ES-I3 (cell line): ENCODE results near the gene PGRMC1.
"Not testable (repeated sequence)": the region's sequence is repeated elsewhere in the genome, so short reads cannot be mapped to it uniquely, and the experiment has no call there.

ENCODE experiments used
- H3K36me3 ChIP-seq: 2 replicates; pipeline ENCODE4 v1.6.1; 2013; ENCODE audit warnings: mild to moderate bottlenecking, low read length, control low read depth, moderate library complexity; ENCODE audit not compliant: insufficient read depth
- H3K4me1 ChIP-seq: 2 replicates; pipeline ENCODE4 v1.6.1; 2013; ENCODE audit warnings: mild to moderate bottlenecking, control low read depth, low read length; ENCODE audit not compliant: insufficient read depth
- H3K9ac ChIP-seq: 2 replicates; pipeline ENCODE4 v1.6.1; 2013; ENCODE audit warnings: low read depth, mild to moderate bottlenecking, low read length, moderate library complexity
- H3K9me3 ChIP-seq: 2 replicates; pipeline ENCODE4 v1.6.1; 2013; ENCODE audit warnings: mild to moderate bottlenecking, low read length, moderate library complexity; ENCODE audit not compliant: control insufficient read depth, insufficient read depth

The PGRMC1 gene

GRCh38 chrX:119235872-119236622 is at the start of gene PGRMC1:
Gene PGRMC1 (plus strand): TSS chrX:119236285. CDS start chrX:119236364, 79 bp downstream.
- peak within 1 kb of the TSS; percentile 84 for H3K9ac ChIP-seq
- peaks cover 7% of the 10 kb centered on the region for H3K4me1 ChIP-seq
- H3K9me3 ChIP-seq: no peaks in the 10 kb centered on the region
- no peaks in the 10 kb centered on the region for H3K36me3 ChIP-seq

GRCh38 chrX:119186763-119187162 is 49.3 kb upstream of the PGRMC1 start:
- Histone ChIP-seq H3K9ac (no peak overlapping the region), H3K4me1 (no peaks in the 10 kb centered on the region), H3K36me3 (no peaks in the 10 kb centered on the region; the same call in 1 of the 2 replicates), H3K9me3 (no peaks in the 10 kb centered on the region)

- no peaks in the 10 kb centered on the region for H3K4me1 ChIP-seq
- no peaks in the 10 kb centered on the region; the same call in 1 of the 2 replicates for H3K36me3 ChIP-seq
- H3K9me3 ChIP-seq: no peaks in the 10 kb centered on the region
- no peak overlapping the region for H3K9ac ChIP-seq
Measured at GRCh38 chrX:119187298-119187697, 48.8 kb upstream of the PGRMC1 start.

GRCh38 chrX:119189115-119189514 is 47.0 kb upstream of the PGRMC1 start:
- Histone ChIP-seq H3K9me3 (no peaks in the 10 kb centered on the region), H3K4me1 (no peaks in the 10 kb centered on the region), H3K36me3 (no peaks in the 10 kb centered on the region; the same call in 1 of the 2 replicates), H3K9ac (no peak overlapping the region)

- Histone ChIP-seq H3K9me3 (no peaks in the 10 kb centered on the region), H3K36me3 (no peaks in the 10 kb centered on the region; the same call in 1 of the 2 replicates), H3K9ac (no peak overlapping the region), H3K4me1 (no peaks in the 10 kb centered on the region)
Measured at GRCh38 chrX:119189595-119189994, 46.5 kb upstream of the PGRMC1 start.

GRCh38 chrX:119190091-119190681 is 45.9 kb upstream of the PGRMC1 start:
- H3K9me3 ChIP-seq: no peaks in the 10 kb centered on the region
- H3K36me3 ChIP-seq: no peaks in the 10 kb centered on the region; the same call in 1 of the 2 replicates
- H3K4me1 ChIP-seq: no peaks in the 10 kb centered on the region
- H3K9ac ChIP-seq: no peak overlapping the region

- no peaks in the 10 kb centered on the region for H3K4me1 ChIP-seq
- H3K36me3 ChIP-seq: no peaks in the 10 kb centered on the region; the same call in 1 of the 2 replicates
- H3K9ac ChIP-seq: no peak overlapping the region
- H3K9me3 ChIP-seq: no peaks in the 10 kb centered on the region
Measured at GRCh38 chrX:119190831-119191230, 45.3 kb upstream of the PGRMC1 start.

GRCh38 chrX:119194621-119195020 is 41.5 kb upstream of the PGRMC1 start:
- H3K4me1 ChIP-seq: no peaks in the 10 kb centered on the region
- H3K9me3 ChIP-seq: no peaks in the 10 kb centered on the region
- no peaks in the 10 kb centered on the region for H3K36me3 ChIP-seq
- no peak overlapping the region for H3K9ac ChIP-seq

GRCh38 chrX:119201570-119201969 is 34.5 kb upstream of the PGRMC1 start:
- Histone ChIP-seq H3K9ac (no peak overlapping the region), H3K4me1 (no peaks in the 10 kb centered on the region), H3K36me3 (no peaks in the 10 kb centered on the region), H3K9me3 (no peaks in the 10 kb centered on the region)

GRCh38 chrX:119206203-119206602 is 29.9 kb upstream of the PGRMC1 start:
- H3K36me3 ChIP-seq: no peaks in the 10 kb centered on the region
- no peaks in the 10 kb centered on the region for H3K9me3 ChIP-seq
- H3K4me1 ChIP-seq: no peaks in the 10 kb centered on the region
- no peak overlapping the region for H3K9ac ChIP-seq

GRCh38 chrX:119207483-119207882 is 28.6 kb upstream of the PGRMC1 start:
- H3K9ac ChIP-seq, H3K4me1 ChIP-seq, H3K36me3 ChIP-seq, H3K9me3 ChIP-seq: not testable (repeated sequence)

- no peaks in the 10 kb centered on the region for H3K36me3 ChIP-seq
- H3K4me1 ChIP-seq: no peaks in the 10 kb centered on the region
- no peak overlapping the region for H3K9ac ChIP-seq
- H3K9me3 ChIP-seq: no peaks in the 10 kb centered on the region
Measured at GRCh38 chrX:119208401-119209057, 27.6 kb upstream of the PGRMC1 start.

- not testable (repeated sequence) for H3K9ac ChIP-seq, H3K9me3 ChIP-seq, H3K36me3 ChIP-seq, H3K4me1 ChIP-seq
Measured at GRCh38 chrX:119210931-119211648, 25.0 kb upstream of the PGRMC1 start.

GRCh38 chrX:119211649-119212014 is 24.5 kb upstream of the PGRMC1 start:
- H3K36me3 ChIP-seq: no peaks in the 10 kb centered on the region
- no peaks in the 10 kb centered on the region for H3K9me3 ChIP-seq
- no peak overlapping the region for H3K9ac ChIP-seq
- H3K4me1 ChIP-seq: no peaks in the 10 kb centered on the region
